SK-N-SH (cell line): ENCODE measurements around the gene DGKD.

Experiments
- CTCF ChIP-seq: fragments of 200-600 bp; sonication (generic); IDR thresholded peaks from 2 replicates; pipeline ENCODE4 v1.6.1; 2017; ENCODE audit warnings: antibody characterized with exemption, mild to moderate bottlenecking, moderate library complexity
- FOXM1 ChIP-seq: IDR thresholded peaks from 2 replicates; pipeline ENCODE4 v1.4.0; 2012; ENCODE audit warnings: low read depth, mild to moderate bottlenecking
- NRF1 ChIP-seq: IDR thresholded peaks from 2 replicates; pipeline ENCODE4 v1.6.1; 2012; ENCODE audit warnings: low read depth, mild to moderate bottlenecking, low read length
- POLR2AphosphoS5 ChIP-seq: IDR thresholded peaks from 2 replicates; pipeline ENCODE4 v1.6.1; 2012; ENCODE audit warnings: low read depth, low read length
- RCOR1 ChIP-seq: fragments of 150-350 bp; IDR thresholded peaks from 2 replicates; pipeline ENCODE4 v1.6.1; 2017; ENCODE audit warnings: antibody characterized with exemption, low read length
- REST ChIP-seq: IDR thresholded peaks from 2 replicates; pipeline ENCODE4 v1.6.1; 2012; ENCODE audit warnings: mild to moderate bottlenecking, low read depth, low read length, moderate library complexity
- USF2 ChIP-seq: fragments of 150-350 bp; IDR thresholded peaks from 2 replicates; pipeline ENCODE4 v1.6.1; 2017; ENCODE audit warnings: antibody characterized with exemption, low read length, low read depth, borderline replicate concordance
- TF ChIP-seq, protein P1 (sequence below): fragments of 150-350 bp; IDR thresholded peaks from 2 replicates; pipeline ENCODE4 v1.6.1; 2016; ENCODE audit warnings: mild to moderate bottlenecking, low read depth, low read length

- TF ChIP-seq REST: no peak
- TF ChIP-seq CTCF: no peak
- TF ChIP-seq NRF1: no peak
- no peak for TF ChIP-seq RCOR1
- TF ChIP-seq FOXM1: no peak
- TF ChIP-seq POLR2AphosphoS5: no peak
- TF ChIP-seq, protein P1, sequence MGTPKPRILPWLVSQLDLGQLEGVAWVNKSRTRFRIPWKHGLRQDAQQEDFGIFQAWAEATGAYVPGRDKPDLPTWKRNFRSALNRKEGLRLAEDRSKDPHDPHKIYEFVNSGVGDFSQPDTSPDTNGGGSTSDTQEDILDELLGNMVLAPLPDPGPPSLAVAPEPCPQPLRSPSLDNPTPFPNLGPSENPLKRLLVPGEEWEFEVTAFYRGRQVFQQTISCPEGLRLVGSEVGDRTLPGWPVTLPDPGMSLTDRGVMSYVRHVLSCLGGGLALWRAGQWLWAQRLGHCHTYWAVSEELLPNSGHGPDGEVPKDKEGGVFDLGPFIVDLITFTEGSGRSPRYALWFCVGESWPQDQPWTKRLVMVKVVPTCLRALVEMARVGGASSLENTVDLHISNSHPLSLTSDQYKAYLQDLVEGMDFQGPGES: no peak
- no peak for TF ChIP-seq USF2
Measured at GRCh38 chr2:233351423-233351822, 2.9 kb upstream of the DGKD start.
